HS-27A (cell line): ENCODE measurements around the gene NOL8.

Experiments used
- DNase-seq: peaks from one replicate; pipeline ENCODE4 v3.0.0-alpha.2; 2012; ENCODE audit warnings: low read depth, missing footprints

Gene NOL8

DNA sequence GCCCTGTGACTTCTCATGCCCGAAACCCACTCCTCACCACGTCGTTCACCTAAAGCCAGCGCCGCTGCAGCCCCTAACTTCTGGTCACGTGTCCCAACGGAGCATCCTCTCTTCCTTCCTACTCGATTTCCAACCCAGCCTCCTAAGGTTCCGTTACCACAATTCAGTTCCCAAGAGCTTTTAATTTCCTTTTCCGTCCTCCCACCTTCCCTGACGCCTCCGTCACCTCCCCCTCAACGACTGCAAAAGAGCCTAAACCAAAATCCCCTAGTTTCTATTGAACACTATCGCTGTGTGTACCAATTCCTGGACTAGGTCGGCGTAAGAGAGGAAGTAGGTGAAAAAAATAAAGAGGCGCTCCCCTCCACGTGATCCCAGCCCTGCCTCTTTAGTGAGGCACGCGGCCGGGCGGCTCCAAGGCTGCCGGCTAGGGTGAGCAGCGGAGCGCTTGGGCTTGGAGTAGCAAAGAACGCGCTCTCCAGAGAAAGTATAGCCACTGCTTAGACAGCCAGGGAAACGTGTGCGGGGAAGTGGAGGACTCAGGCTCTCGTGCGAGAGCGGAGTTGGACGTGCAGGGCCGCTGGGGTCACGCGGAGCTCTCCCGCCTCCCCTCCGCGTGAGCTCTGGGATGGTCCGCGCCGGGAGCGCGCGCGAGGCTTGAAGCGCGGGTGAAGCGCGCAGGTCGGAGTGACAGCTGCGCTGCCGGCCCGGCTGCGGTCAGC lies at the start of gene NOL8, which contains the start of gene CENPP:
Gene NOL8 (minus strand): TSS at position 82 of the 722 bp plus-strand sequence. CDS start 1,189 bp downstream, outside the sequence.
Gene CENPP (plus strand): TSS at position 685 of the 722 bp plus-strand sequence.
- DNase-seq = peak; percentile 93

DNA sequence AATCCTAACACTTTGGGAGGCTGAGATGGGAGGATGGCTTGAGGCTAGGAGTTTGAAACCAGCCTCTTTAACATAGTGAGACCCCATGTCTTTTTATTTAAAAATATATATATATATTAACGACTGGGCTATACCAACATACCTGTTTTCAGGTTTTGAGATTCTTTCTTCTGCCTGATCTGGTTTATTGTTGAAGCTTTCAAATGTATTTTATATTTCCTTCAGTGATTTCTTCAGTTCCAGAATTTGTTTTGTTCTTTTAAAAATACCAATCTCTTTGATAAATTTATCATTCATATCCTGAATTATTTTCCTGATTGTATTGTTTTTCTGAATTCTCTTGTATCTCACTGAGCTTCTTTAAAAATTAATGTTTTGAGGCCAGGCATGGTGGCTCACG lies 48.0 kb upstream of the NOL8 start:
- DNase-seq = no peak

DNA sequence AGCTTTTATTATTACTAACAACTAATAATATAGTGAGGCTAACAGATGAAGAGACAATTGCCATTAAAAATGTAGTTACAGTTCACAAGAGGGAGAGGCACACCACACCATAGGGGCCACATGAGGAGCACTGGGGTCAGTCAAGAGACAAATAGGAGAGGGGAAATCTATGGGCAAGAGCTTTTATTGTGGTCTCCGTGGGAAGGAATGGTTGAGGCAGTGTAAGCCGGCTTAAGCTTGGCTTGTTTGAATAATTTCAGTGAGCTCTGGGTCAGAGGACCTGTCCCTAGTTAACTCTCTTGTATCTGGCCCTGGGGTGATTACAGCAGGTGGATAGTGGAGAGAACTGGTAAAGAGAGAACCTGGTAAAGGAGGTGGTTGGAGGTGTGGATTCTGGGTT lies 43.9 kb upstream of the NOL8 start:
- DNase-seq = no peak

DNA sequence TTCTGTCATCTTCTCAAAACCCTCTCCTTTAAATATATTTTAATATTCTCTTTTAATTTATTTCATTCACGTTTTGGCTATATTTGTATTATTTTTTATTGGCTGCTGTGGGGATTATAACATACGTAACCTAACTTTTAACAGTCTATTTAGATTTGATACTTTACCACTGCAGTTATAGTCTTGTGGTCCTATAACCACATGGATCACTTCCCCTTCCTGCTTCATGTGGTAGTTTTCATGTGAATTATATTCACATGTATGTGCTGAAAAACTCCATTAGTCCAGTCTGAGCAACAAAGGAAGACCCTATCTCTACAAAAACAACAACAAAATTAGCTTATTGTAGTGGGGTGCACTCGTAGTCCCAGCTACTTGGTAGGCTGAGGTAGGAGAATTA lies 34.9 kb upstream of the NOL8 start:
- DNase-seq = no peak

DNA sequence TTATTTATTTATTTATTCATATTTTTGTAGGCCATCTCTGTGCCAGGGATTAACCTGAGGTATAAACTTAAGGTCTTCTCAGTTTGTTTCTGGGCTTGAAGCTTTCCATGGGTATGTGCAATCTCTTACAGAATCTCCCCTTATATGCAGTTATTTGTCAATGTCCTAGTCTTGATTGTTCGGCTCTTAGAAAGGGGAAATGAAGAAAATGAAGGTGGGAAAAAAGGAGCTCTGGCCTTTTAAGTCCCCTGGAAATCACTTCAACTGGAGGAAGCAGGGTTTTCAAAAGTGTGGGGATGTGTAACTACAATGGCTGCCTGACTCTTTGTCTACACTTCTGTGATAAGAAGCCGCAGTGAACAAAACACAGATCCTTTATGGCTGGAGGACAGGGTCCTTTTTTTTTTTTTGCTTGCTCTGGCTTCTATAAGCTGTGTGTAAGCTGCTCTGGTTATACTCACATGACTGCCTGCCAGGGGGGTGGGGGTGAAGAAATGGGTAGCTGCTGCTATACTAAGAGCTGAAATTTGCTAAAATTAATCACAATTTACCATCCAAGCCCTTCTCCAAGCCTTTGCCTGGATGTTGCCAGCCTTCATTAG lies 34.3 kb upstream of the NOL8 start:
- DNase-seq = no peak

DNA sequence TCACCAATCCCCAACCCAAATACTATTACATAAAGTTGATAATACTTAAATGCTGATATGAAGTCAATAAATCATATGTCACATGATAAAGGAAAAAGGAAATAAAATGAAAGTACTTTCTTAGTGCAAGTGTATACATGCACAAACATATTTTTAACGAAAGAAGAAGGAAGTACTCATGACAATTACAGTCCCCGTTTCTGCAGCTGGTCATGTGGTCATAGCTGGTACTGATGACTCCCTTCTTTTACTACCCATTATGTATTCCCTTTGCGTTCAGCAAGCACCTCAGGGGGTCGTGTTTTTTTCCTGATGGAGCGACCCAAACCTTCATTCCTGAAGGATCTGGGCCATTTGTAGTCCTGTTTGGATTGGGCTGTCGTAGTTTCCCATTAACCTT lies 27.9 kb upstream of the NOL8 start:
- no peak for DNase-seq

DNA sequence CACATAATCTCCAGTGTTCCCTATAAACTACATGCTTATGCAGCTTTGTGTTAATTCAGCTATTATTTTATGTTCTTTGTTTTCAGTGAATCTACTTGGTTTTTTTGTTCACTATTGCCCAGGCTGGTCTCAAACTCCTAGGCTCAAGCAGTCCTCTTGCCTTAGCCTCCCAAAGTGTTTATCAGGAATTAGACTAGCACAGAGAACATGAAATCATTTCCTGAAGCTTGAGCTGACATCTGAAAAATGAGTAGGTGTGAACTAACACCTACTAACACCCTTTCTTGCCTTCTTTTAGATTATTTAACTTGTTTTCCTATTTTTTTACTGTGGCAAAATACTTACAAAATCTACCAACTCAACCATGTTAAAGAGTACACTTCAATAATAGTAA lies 25.6 kb upstream of the NOL8 start:
- no peak for DNase-seq

DNA sequence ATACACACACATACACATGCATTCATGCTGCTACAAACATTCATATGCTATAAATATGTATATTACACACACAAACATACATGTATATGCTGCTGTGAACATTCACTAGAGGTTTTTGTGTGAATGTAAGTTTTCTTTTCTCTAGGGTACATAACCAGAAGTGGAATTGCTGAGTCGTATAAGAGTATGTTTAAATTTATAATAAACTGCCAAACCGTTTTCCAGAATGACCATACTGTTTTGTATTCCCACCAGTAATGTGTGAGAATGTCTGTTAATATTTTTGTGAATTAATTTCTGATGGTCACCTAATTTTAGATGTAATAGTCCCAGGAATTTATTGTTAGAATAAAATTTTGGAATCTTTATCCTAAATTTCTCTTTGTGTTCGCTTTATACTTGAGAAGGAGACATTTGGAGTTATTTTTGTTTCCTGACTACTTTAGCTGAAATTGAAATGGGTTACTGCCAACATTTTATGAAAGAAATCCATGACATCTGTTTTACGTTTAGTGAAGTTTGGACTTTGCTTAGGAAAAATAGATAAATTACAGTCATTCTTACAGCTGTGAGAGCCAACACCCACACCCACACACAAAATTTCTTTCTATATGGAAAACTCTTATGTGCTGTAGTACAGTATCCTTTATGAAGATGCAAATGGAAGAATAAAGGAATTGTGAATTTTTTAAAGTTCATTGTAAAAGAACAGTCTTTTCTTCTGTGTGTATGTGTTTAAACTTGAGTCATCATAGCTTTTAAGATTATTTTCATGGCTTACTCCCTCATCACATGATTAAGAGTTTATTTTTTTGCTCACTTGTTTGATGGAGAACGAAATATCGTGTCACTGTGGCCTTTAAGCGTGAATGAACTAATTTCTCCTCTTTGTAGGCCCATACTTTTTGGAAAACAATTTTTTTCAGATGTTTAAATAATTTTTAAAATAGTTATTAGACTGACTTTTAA lies 24.9 kb upstream of the NOL8 start:
- no peak for DNase-seq

DNA sequence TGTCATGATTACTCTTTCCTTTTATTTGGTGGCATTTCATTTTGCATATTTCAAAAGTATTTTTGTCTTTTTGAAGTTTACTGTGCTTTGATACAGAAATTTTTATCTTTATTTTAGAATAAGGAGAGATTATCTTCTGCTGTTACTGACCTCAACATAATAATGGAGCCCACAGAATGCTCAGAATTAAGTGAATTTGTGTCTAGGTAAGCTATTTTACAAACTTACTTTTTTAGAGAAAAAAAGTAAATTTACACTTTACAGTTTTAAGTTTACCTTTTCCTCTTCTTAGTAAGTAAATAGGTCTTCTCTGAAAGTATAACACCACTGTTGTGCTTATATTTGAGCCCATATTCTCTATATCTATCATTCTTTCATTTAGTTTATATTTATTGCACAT lies 20.4 kb upstream of the NOL8 start:
- no peak for DNase-seq

DNA sequence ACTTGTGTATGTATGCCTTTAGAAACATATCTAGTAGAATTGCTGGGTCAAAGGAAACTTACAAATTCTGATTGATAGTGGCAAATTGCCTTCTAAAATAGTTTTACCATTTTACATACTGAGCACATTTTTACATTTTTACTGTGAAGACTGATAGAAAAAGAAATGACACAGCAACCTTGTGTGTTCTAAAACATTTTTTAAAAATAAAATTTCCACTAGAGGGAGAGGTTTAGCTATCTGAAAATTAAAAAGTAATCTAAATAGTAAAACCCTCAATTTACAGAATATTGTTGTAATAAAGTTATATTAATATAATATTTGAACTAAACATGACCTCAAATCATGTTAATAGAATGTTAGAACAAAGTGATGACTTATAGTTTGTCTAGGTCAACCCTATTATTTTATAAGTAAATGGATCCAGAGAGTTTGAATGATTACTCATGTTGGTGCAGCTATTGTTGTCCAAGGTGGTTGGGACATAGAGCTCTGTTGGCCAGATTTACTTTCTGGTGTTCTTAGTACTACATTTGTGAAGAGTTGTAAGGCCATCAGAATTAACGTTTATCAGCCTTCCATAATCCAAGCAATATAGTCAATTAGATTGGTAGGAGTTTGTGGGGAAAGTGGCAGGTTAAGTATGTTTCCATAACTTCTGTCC lies 17.8 kb upstream of the NOL8 start:
- DNase-seq = no peak

DNA sequence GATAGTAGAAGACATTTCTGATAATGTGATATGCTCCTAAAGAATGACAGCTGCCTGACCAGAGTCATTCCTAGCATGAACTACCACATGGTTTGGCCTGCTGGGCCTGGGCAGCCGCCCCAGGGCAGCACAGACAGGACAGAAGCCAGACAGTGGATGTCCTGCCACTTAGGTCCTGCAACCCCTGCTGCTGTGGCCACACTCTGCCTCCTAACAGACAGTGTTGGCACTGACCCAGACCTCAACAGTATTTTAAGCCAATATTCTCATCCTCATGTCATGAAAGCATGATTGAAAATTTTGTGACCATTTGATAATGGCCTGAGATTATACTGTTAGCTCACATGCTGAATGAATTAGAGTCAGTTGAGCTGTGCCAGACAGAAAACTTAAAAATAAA lies 16.4 kb upstream of the NOL8 start:
- DNase-seq = no peak

DNA sequence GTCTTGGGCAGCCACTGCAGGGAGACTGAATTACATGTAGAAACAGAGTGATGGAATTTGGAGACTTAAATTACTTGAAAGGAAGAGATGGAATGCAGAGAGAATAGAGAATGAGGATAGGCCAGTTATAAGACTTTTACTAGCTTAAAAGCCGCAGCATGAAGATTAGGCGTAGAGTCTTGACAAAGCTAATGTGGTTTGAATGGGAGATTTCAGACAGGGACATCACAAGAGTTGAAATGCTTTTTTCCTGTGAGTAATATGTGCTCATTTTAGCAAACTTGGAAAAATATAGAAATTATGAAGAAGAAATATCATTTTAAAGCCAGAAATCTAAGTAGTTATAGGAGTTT lies 8.1 kb upstream of the NOL8 start:
- no peak for DNase-seq

DNA sequence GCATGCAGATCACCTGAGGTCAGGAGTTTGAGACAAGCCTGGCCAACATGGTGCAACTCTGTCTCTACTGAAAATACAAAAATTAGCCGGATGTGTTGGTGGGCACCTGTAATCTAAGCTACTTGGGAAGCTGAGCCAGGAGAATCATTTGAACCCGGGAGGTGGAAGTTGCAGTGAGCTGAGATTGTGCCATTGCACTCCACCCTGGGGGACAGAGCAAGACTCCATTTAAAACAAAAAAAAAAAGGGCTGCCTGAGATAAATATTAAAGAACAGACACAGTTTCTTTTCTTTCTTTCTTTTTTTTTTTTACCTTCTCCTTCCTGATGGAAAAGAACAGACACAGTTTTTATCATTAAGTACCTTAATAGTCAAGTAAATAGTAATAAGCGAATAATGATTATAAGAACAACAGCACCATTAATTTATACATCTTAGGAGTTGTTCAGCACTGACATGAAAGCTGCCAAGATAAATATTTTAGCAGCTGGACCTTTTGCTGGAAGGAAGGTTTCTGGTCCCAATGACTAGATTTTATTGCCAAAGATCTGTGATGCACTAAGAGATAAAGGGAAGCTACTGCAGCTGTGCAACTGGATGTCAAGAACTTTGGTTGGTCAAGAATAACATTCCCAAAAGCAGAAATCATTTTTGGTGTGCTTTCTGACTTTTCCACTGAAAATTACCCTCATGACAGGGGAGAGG lies 7.6 kb upstream of the NOL8 start:
- DNase-seq = no peak

DNA sequence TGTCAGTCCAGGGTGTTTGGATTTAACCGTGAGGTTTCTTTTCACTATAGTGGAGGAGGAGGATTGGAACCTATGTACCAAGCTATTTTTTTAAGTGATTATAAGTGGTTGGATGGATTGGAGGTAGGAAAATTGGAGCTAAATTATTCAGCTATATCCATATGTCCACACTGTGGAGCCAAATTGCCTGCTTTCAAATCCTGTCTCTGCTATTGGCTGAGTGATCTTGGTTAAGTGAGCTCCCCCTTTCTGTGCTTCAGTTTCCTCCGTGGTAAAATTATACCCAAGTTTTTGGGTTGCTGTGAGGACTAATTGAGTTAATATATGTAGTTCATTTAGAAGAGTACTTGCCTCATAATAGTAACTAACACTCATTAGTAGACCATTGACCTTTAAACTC lies 3.1 kb upstream of the NOL8 start:
- peak; percentile 3 for DNase-seq

DNA sequence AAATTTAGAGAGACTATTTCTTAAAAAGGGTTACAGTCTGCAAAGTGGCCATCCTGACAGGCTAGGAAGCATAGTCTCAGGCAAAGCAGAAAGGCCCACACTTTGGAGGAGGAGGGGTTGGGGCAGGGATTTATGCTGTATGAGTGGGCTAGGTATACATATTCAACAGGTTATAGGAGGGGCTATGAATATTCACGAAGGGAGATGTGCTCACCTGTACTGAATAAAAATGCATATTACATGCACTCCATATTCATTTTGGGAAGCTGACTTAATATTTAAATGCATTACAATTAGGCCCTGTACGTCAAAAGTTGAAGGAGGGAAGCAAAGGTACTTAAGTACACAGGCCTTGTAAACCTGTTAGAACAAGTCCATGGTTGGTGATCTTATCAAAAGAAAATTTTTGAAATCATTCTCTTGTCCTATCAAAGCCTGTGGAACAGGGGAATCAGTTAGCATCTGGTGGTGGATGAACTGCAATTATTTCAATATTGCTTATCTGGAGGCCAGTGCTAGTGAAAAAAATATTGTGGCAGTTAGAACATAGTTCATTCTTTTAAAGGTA lies 2.2 kb upstream of the NOL8 start:
- DNase-seq = no peak

DNA sequence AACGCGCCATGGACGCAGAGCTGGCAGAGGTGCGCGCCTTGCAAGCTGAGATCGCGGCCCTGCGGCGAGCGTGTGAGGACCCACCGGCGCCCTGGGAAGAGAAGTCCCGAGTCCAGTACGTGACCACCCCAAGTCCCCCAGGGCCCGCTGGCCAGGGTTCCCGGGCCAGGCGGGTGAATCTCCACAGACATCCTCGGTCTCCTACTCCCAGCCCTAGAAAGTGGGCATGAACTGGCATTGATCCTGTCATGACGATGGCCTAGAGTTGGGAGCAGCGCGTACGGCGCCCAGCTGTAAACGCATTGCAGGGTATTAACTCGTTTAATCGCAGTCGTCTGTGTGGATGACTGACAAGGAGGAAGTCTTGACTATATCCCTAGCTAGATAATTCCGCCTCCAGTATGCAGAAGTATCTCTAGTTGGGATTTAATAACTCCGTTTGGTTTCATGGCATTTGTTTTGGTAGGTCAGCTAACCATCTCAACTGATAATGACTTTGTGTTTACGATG lies 896 bp upstream of the NOL8 start:
- no peak for DNase-seq

DNA sequence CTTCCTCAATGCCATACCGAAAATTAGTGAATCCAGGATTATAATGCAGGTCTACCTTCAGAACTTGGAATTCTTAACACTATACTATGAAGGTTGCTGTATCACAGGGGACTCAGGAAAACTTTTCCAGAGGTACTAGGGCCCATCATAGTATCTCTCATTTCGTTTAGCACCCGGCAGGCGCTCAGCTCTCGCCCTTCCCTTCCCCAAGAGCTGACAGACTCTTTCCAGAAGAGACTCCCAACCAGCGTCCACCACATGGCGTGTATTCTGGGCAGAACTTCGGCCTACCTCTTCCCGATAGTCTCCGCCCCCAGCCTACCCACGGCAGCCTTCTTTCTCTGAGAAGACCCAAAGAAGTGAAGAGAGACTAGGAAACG lies 271 bp downstream of the NOL8 start:
- DNase-seq = no peak

DNA sequence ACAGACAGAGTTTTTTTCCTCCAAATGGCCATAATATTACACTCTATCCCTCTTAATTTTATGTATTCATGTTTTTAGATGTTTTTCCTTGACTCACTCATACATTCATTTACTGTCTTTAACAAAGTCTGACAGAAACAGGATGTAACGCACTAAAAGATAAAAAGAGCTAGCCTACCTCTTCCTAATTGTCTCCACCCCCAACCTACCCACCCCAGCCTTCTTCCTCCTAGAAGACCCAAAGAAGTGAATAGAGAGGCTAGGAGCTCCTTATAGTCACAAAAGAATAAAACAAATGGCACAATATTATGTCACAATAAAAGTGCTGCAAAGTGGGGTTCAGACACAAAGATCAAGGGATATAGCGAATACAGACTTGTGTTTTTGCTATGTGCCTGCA lies 719 bp downstream of the NOL8 start:
- no peak for DNase-seq

DNA sequence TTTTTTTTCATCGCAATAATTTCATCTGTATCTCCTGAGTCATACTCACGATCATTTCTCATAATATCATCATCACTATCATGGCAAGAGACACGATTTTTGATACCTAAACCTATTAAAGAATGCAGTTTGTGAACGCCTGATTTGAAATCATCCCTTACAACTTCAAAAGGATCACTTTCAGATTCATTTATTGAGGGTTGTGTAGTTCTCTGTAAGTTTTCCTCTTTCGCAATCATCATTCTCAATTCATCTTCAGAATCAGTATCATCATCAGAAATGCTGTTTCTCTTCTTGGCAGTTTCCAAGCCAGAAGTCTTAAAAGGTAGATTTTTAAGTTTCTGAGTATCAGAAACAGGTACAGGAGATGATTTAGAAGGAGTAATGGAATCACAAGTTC lies 9.7 kb downstream of the NOL8 start:
- DNase-seq = no peak

DNA sequence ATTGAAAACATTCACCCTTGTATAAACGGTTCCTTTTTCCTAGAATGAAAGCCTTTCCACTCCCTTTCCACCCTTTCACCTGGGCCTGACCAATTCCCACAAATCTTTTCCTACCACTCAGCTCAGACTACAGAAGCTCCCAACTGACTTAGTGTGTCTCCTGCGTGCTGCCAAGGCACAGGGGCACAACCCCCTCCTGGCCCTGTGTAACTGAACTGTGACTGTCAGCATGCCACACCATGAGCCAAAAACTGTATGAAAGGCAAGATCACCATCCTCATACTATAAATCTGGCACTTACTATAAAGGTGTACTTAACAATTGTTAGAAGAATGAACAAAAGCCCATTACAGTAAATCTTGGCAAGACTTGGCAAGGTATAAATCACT lies 11.5 kb downstream of the NOL8 start:
- no peak for DNase-seq
